ENCODE measurements around the gene MAGEF1. TPM values are rescaled to one million over a fixed set of nuclear protein-coding genes. Genes with fewer than 3 reads are reported as not detected.
A peak's percentile ranks its signal among the peaks of the same experiment; 100 is the strongest.

The MAGEF1 gene
- total RNA-seq, 1 experiment from 2014 or later = 31.9 TPM

GRCh38 chr3:184679056-184679816, 32.6 kb downstream of the MAGEF1 start:
- H3K79me2 ChIP-seq (ENCODE audit: insufficient read depth, low read length) = no peaks in the 10 kb centered on the region
- H3K9me3 ChIP-seq (ENCODE audit: control insufficient read depth, low read depth, low read length) = no peaks in the 10 kb centered on the region
- TF ChIP-seq CTCF (conservative IDR thresholded peaks at IDR 0.05) = no peak
- H3K23me2 ChIP-seq (ENCODE audit: insufficient read length, low read depth, low read length, poor library complexity, severe bottlenecking) = no peaks in the 10 kb centered on the region
- Mint-ChIP-seq H3K36me3 (ENCODE audit: insufficient read depth in 1 of 3, low read depth in 3 of 3) (no peaks in the 10 kb centered on the region), H3K4me1 (peaks cover 16 to 36% of the 10 kb centered on the region in 2 experiments), H3K27ac (no peak overlapping the region), H3K27me3 (ENCODE audit: low read depth) (peaks cover 33% of the 10 kb centered on the region), H3K9me3 (no peaks in the 10 kb centered on the region; a peak in 1 of 5 replicates), H3K4me3 (peak overlapping the region; percentile 27 to 64; a peak in 4 of 5 replicates)
- no peaks in the 10 kb centered on the region for H3K27me3 ChIP-seq (ENCODE audit: insufficient read depth, low read length)
- no peak overlapping the region for H2BK120ac ChIP-seq (ENCODE audit: low read depth, low read length, poor library complexity, severe bottlenecking)
- no peak overlapping the region for H4K91ac ChIP-seq (ENCODE audit: insufficient read length, low read depth, low read length)
- H3K4me1 ChIP-seq (ENCODE audit: insufficient read depth, low read length) = peaks cover 2% of the 10 kb centered on the region; the same call in 1 of the 2 replicates
- H2BK12ac ChIP-seq (ENCODE audit: insufficient read length, low read depth, low read length) = no peak overlapping the region
- H3K56ac ChIP-seq (ENCODE audit: insufficient read length, low read depth, low read length) = no peak overlapping the region
- WGBS (ENCODE audit: extremely low coverage, insufficient read length, low lambda C conversion rate) = no CpG with 5 or more reads among the region's 24 CpGs
- no peak overlapping the region for H2BK15ac ChIP-seq (ENCODE audit: low read depth, low read length)
- H4K5ac ChIP-seq (ENCODE audit: insufficient read length, low read depth, low read length) = no peak overlapping the region
- DNase-seq = peak; percentile 64
- H3K27ac ChIP-seq (ENCODE audit: insufficient read length, low read depth, low read length) = no peak overlapping the region
- peak overlapping the region; percentile 12; the same call in 1 of the 2 replicates for H3K14ac ChIP-seq (ENCODE audit: insufficient read depth, low read length)
- H4K8ac ChIP-seq (replicated peaks; ENCODE audit: insufficient read length, low read depth, low read length) = no peak overlapping the region
- H3K4ac ChIP-seq (ENCODE audit: low read depth, low read length) = no peak overlapping the region
- H3K9ac ChIP-seq (ENCODE audit: extremely low read depth, insufficient read length, low read length) = no peak overlapping the region
- H2BK5ac ChIP-seq (ENCODE audit: insufficient read length, low read length) = no peak overlapping the region
- peak overlapping the region; percentile 9 for H2AFZ ChIP-seq (ENCODE audit: low read length)
- H2AK5ac ChIP-seq (ENCODE audit: insufficient read length, low read length) = no peak overlapping the region
- peak overlapping the region; percentile 4 for H3K4me2 ChIP-seq (ENCODE audit: insufficient read depth, insufficient read length, low read length)
- H3K18ac ChIP-seq (ENCODE audit: insufficient read length, low read depth, low read length) = peak overlapping the region; percentile 3
- no peak overlapping the region for H3T11ph ChIP-seq (ENCODE audit: low read length)
- no peaks in the 10 kb centered on the region for H4K20me1 ChIP-seq (ENCODE audit: control insufficient read depth, insufficient read depth, insufficient read length)
- no peak overlapping the region for H2BK20ac ChIP-seq (ENCODE audit: low read depth, low read length, poor library complexity, severe bottlenecking)
- H3K79me1 ChIP-seq (ENCODE audit: insufficient read depth, low read depth, low read length, poor library complexity, severe bottlenecking) = no peaks in the 10 kb centered on the region
- H3K23ac ChIP-seq (ENCODE audit: insufficient read length, low read depth, low read length) = no peak overlapping the region
